ENCODE data around the gene RASIP1. TPM values are rescaled to one million over a fixed set of nuclear protein-coding genes. Genes with fewer than 3 reads are reported as not detected.

Gene RASIP1
- total RNA-seq, 3 donors from 2014 or later: 7.7 to 28.2 (median 10.7) TPM

- peak overlapping the region; percentile 78 to 88 for H3K27ac ChIP-seq
- no peak overlapping the region for H3K4me3 ChIP-seq
- no peaks in the 10 kb centered on the region for H3K27me3 ChIP-seq
- TF ChIP-seq POLR2AphosphoS5 (IDR thresholded peaks at IDR 0.05) (no peak), CTCF (IDR thresholded peaks at IDR 0.05) (no peak), POLR2A (IDR thresholded peaks at IDR 0.05) (no peak)
- DNase-seq (ENCODE audit: low spot score in 2 of 2): no peak
- H3K4me1 ChIP-seq: peaks cover 0 to 7% of the 10 kb centered on the region in 2 donors
- no peaks in the 10 kb centered on the region for H3K9me3 ChIP-seq
- no peaks in the 10 kb centered on the region for H3K36me3 ChIP-seq
- intact Hi-C loops (cut with DNase I; ENCODE audit: low total_unique reads): no loop called here
These were observed 63.9 kb downstream of the RASIP1 start for GRCh38 chr19:48676487-48676886.

- TF ChIP-seq POLR2A (IDR thresholded peaks at IDR 0.05) (no peak), CTCF (IDR thresholded peaks at IDR 0.05) (peak; percentile 81 to 91 (median 86)), POLR2AphosphoS5 (IDR thresholded peaks at IDR 0.05) (peak in 2 of 3 donors; percentile 30 to 41)
- DNase-seq (ENCODE audit: low spot score in 2 of 2): peak; percentile 80
- no peaks in the 10 kb centered on the region for H3K9me3 ChIP-seq
- no peaks in the 10 kb centered on the region for H3K27me3 ChIP-seq
- peaks cover 0 to 7% of the 10 kb centered on the region in 2 donors for H3K4me1 ChIP-seq
- peak overlapping the region in 1 of 3 donors; percentile 21 for H3K4me3 ChIP-seq
- H3K27ac ChIP-seq: peak overlapping the region in 1 of 2 donors; percentile 88
- no peaks in the 10 kb centered on the region for H3K36me3 ChIP-seq
- intact Hi-C loops (cut with DNase I; ENCODE audit: low total_unique reads): no loop called here
These were observed 65.2 kb downstream of the RASIP1 start for GRCh38 chr19:48674921-48675824.

GRCh38 chr19:48674216-48674809 is 66.1 kb downstream of the RASIP1 start:
- TF ChIP-seq POLR2A (IDR thresholded peaks at IDR 0.05) (no peak), POLR2AphosphoS5 (IDR thresholded peaks at IDR 0.05) (no peak), CTCF (IDR thresholded peaks at IDR 0.05) (no peak)
- no peaks in the 10 kb centered on the region for H3K27me3 ChIP-seq
- H3K27ac ChIP-seq: no peak overlapping the region
- peaks cover 0 to 7% of the 10 kb centered on the region in 2 donors for H3K4me1 ChIP-seq
- intact Hi-C loops (cut with DNase I; ENCODE audit: low total_unique reads): no loop called here
- H3K36me3 ChIP-seq: no peaks in the 10 kb centered on the region
- no peaks in the 10 kb centered on the region for H3K9me3 ChIP-seq
- no peak for DNase-seq (ENCODE audit: low spot score in 2 of 2)
- H3K4me3 ChIP-seq: no peak overlapping the region

GRCh38 chr19:48673436-48674100 is 66.8 kb downstream of the RASIP1 start:
- no peak for DNase-seq (ENCODE audit: low spot score in 2 of 2)
- H3K27ac ChIP-seq: no peak overlapping the region
- intact Hi-C loops (cut with DNase I; ENCODE audit: low total_unique reads): no loop called here
- TF ChIP-seq POLR2A (IDR thresholded peaks at IDR 0.05): no peak
- TF ChIP-seq CTCF (IDR thresholded peaks at IDR 0.05): no peak
- no peak for TF ChIP-seq POLR2AphosphoS5 (IDR thresholded peaks at IDR 0.05)
- no peaks in the 10 kb centered on the region for H3K27me3 ChIP-seq
- H3K4me1 ChIP-seq: peaks cover 0 to 7% of the 10 kb centered on the region in 2 donors
- no peak overlapping the region for H3K4me3 ChIP-seq
- no peaks in the 10 kb centered on the region for H3K9me3 ChIP-seq
- no peaks in the 10 kb centered on the region for H3K36me3 ChIP-seq
